HG03442 (cell line): ENCODE measurements around the gene BTBD9.

Experiments
- ATAC-seq: cut with Tn5 transposase; IDR thresholded peaks from one replicate; pipeline ENCODE4 v1.9.1; 2021; ENCODE audit warnings: mild to moderate bottlenecking, moderate library complexity; ENCODE audit not compliant: unreplicated experiment

The BTBD9 gene

DNA sequence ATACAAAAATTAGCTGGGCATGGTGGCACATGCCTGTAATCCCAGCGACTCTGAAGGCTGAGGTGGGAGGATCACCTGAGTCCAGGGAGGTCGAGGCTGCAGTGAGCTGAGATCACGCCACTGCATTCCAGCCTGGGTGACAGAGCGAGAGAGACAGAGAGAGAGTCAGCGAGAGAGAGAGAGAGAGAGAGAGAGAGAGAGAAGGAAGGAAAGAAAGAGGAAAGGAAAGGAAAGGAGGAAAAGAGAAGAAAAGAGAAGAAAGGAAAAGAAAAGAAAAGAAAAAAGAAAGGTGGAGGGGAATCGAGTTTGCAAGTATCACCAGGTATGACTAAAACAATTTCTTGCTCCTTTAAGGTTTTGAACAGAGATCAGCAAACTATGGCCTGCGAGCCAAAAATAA lies 152.3 kb downstream of the BTBD9 start:
- ATAC-seq = no peak

DNA sequence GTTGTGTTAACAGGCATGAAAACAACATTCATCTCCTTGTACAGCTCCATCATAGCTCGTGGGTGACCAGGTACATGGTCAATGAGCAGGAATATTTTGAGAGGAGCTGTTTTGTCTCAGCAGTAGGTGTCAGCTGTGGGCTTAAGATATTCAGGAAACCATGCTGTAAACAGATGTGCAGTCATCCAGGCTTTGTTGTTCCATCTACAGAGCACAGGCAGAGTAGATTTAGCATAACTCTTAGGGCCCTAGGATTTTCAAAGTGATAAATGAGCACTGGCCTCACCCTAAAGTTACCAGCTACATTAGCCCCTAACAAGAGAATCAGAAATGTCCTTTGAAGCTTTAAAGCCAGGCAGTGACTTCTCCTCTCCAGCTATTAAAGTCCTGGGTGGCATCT lies 154.2 kb downstream of the BTBD9 start:
- ATAC-seq = no peak

DNA sequence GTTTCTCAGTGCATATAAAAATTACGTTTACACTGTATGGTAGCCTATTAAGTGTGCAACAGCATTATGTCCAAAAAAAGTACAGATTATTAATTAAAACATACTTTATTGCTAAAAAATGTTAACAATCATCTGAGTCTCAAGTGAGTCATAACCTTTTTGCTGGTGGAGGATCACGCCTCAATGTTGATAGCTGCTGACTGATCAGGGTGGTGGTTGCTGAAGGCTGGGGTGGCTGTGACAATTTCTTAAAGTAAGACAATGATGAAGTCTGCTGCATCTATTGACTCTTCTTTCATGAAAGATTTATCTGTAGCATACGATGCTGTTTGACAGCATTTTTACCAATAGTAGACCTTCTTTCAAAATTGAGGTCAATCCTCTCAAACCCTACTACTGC lies 155.1 kb downstream of the BTBD9 start:
- ATAC-seq = no peak

DNA sequence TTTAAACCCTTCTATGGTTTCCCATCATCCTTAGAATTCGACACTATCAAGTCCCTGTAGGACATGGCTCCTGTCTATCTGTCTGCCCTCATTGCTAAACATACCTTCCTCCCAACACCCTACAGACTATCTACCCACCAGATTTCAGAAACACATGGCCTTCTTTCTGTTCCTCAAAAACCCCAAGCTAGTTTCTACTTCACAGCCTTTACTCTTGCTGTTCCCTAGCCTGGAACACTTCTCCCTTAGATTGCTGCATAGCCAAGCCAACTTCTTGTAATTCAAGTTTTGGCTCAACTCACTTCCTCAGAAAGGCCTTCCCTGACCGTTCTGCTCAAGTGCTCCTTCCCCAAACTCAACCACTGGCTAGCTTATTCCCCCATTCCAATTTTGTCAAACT lies 156.2 kb downstream of the BTBD9 start:
- no peak for ATAC-seq

DNA sequence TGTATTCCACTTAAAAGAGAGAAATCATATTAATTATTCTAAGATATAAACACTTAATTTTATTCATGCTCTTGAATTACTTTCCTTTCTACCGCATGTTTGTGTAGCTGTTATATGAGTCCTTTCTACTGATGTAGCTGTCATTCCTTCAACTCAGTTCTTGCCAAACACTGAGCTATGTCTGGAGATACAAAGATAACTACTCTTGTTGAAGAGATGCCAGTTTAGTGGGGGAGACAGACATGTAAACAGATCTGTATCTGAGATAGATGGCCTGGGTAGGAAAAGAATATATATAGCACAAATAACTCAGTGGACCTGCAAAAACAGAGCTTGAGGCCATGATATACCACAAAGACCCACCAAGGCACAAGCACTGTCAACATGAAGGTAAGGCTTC lies 157.3 kb downstream of the BTBD9 start:
- ATAC-seq = no peak

DNA sequence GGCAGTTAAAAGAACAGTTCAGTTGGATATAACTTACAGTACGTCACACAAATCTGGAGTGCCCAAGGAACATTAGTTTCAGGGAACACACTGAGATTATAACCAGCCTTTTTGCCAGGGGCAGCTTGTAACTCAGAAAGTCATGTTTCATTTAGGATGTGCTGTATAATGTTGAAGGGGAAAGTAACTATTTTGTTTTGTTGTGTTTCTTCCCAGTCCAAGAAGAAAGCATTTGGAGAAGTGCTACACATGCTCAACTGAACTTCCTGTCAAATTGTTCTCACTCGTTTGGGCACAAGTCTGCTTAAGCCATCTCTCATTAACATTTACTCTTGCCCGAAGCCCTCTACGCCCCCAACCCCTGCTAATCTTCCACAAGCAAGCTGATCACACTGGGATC lies 157.9 kb downstream of the BTBD9 start:
- no peak for ATAC-seq

DNA sequence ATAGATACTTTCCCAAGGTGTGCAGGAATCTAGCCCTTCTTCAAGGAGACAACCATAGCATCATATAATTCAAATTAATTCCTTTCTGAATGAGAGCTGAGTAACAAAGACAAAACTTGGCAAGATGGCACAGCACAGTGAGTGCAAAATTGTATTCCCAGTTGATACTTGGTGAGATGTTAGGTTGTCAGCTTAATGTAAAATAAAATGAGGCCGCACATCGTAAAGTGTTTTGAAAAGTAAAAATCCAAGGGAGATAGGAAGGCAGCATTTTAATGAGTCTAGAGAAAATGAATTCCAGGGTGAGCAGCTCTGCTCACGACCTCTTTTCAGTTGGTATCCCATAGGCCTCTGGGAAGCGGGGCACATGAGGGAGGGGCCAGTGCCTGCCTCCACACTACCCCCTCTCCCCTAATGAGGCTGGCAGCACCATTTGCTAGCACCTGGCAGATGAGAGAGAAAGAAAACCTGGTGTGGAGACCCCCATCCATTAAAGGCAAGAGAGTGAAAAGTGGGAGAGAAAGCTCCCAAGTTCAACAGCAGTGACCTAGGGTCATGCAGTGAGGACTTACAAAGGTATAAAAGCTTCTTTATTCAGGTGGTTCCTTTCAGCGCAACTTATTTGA lies 158.4 kb downstream of the BTBD9 start:
- no peak for ATAC-seq

DNA sequence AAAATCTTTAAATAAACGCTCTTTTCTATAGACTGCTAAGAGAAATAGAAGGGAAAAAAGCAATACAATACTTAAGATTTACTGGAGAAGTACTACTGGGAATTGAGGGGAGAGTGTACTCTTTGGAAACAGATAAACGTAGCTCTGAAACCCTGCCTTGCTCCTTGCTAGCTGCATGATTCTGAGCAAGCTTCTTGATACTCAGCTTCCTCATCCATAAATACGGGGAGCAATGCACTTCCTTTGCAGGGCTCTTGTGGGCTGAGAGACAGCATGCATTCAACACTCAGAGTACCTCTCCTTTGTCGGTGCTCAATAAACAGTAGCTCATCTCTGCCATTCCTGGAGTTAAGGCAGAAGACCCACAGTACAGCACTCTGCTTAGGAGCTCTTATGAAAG lies 159.7 kb downstream of the BTBD9 start:
- ATAC-seq = no peak

DNA sequence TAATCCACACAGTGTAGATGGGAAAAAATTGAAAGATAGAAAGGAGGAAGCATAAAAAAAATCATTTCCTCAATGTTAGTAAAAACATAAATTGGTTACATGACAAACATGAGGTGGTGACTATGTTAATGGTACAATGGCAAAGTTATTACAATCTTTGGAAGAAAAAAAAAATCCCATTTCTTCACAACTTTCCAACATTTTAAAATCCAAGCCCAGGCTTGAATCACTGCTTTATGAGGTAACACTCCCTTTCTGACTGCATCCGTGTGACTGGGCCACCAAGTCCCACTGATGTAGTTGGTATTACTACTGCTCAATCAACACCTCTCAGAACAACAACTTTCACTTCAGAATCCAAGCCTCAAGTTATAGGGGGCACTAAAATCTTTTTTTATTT lies 160.4 kb downstream of the BTBD9 start:
- ATAC-seq = no peak

DNA sequence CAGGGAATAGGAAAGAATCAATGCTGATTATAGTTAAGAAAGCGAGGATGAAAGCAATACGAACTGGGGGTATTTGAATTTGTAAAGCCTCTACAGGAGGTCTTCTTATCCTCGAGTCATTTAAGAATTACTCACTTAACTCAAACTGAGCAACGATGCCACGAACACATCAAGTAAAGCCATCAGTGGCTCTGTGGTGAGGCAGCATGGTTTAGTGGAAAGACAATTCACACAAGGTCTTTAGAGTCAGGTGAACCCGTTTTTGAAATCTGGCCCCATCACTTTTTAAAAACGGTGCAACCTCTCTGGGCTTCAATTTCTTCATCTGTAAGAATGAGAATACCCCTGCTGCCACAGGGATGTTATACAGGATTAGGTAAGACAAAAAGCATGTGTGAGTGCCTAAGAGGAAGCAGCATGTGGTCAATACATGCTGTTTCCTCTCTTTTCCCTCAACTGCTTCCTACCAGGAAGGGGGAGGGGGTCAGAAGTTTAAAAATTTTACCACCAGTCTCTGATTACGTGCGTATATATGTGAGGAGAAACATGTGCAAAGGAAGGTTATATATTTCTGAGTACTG lies 162.0 kb downstream of the BTBD9 start:
- no peak for ATAC-seq

DNA sequence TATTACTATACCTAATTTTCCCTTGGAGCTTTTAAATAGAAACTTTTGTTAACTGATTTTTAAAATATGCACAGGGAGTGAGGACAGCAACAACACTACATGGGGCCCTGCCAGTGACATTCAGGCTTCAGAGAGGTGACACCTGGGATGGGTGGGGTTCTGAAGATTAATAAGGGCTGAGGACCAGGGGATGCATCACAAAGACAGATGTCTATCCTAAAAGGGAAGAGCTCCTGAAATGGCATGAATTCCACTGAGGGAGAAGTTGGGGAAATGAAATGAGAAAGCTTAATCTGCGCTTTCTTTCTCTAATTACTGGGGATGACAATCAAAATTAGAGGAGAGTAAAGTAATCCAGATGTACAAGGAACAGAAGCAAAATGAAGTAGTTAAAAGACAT lies 162.8 kb downstream of the BTBD9 start:
- no peak for ATAC-seq

DNA sequence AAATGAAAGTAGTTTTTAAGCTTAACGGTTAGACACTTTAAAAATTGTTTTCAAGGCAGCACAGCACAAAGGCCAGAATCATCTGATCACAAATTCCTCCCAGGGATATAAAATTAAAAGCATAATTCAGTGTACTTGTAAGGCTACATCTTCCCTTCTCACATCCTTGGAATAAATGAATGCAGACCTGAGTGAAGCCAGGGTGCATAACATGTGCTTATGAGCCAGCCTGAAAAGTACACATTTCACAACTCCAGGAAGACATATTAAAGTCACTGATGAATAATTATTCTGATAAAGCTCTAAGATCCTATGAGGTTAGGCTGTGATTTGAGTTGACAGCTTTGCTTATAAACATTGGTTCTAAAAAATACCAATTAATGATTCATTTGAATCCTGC lies 163.6 kb downstream of the BTBD9 start:
- no peak for ATAC-seq

DNA sequence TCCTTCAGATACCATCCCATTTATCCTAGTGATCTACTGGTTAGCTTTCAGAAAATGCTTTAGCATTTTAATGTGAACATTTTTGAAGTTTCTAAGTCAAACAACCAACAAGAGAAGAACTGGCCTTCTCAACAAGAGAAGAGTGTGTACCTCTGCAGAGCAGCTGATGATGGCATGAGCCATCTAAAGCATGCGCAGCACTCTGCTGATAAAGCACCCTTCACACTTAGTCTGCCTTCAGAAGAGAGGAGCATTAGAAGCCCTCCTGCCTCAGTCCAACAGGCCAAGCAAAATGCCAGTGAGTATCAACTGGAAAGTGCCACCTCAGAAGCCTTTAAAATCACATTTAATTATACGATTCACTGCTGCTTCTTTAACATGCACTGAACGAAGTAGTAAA lies 169.2 kb downstream of the BTBD9 start:
- no peak for ATAC-seq

DNA sequence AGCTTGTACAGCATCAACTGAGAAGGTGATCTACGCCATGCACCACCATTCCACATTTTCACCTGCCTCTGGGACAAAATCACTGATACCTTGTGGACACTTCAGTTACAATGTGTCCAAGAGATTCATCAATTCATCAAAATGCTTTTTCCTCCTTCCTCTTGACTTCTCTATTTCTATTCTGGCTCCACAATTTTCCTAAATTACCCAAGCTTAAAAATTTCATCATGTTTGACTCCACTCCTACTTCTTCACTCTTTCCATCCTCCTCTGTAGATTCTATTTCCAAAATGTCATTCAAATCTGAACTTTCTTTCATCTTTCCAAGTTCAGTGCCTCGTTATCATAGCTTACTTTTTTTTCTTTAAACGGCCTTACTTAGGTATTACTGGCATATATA lies 172.2 kb downstream of the BTBD9 start:
- ATAC-seq = no peak

DNA sequence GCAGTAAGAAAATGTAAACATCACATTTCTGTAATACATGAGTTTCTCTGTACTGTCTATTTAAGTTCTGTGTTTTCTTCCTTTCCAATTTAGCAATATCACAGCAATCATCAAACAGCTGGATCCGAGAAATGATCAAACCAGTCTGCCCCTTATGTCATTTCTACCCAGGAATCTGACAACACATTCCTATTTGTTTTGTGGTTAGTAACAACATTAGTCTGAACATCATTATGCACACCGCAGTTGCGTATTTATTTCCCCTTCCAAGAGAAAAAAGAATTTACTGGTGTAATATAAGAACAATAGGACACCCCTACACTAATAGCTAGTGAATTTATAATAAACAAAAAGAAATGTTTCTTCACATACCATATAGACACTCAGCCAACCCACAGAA lies 179.5 kb downstream of the BTBD9 start:
- no peak for ATAC-seq

DNA sequence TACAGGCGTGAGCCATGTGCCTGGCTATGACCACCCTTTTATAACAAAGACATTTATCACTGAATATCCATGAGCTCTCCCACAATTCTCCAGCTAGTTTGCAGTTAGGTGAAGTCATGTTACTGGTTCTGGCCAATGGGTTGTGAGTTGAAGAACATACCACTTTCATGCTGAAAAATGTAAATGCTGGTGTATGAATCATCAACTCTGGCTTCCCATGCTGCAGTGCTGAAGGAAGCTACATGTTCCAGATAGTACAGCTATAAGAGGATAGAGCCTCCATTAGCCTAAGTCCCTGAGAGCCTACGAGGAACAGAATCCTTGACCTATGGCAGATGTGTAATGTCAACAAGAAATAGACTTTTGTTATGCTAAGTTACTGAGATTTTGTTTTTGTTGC lies 180.4 kb downstream of the BTBD9 start:
- no peak for ATAC-seq

DNA sequence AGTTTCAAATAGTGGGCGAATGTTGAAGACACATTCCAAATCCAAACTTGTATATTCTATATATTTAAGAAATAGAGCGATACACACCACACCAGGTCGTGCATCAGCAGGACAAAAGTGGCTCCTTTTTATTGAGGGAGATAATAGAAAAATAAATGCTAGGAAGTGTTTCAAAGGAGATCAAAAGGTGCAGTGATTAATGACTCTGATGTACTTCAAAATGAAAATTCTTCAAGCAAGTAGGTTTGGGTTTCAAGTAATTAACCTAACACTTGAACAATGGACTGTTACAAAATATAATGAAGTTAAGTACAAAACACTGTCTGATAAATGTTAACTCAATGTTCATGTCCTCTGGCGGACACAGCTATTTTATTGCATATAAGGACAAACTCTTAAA lies 185.9 kb downstream of the BTBD9 start:
- ATAC-seq = no peak

DNA sequence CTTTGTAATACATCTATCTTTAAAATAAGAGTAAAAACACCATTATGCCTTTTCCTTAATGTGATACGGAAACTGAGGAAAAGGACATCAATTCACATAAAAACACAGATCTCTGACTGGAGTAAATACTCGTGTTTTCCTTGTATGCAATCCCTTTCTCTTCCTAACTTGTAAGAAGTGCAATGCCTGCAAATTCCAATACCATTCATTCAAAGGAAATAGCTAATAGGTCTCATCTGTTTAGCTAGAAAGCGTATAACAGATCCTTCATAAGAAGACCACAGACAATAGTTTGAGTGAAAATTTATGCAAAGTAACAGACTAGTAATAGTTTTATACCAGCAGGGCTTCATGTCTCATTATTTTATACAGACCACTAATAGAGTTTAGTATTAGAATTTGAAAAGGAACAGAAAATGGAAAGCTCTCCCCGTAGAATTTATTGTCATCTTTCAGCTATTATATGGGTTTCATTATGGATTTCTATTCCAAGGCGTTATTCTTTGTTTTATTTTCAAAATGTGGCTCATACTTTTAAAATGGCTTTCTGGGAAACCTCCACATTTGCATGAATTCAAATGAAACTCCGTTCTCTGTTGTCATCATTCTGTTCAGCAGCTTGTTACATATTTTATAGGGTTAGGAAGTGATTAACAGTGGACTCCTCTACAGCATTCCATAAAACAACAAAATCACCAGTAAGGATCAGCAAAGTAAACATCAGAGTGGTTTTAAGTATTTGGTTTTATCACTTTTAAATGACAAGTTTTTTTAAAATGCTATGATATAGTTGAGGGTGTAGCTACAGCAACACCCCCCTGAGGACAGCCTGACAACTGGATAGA lies 186.7 kb downstream of the BTBD9 start:
- ATAC-seq = no peak

DNA sequence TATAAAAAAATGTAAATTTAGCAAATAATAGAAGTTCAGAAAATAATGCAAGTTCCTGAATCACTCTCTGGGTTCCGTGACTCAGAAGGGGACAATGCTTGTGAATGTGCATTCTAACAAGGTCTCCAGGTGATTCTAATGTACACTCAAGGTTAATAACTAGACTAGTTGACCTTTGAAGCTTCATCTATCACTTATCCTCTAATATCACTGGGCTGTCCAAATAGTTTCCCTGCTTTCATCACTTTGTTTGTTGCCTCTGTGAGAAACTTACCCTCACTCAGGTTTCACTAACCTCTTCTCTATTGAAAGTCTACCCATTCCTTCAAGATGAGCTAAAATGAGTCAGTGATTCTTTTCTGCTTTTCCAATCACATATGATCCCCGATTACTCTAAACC lies 189.0 kb downstream of the BTBD9 start:
- no peak for ATAC-seq

DNA sequence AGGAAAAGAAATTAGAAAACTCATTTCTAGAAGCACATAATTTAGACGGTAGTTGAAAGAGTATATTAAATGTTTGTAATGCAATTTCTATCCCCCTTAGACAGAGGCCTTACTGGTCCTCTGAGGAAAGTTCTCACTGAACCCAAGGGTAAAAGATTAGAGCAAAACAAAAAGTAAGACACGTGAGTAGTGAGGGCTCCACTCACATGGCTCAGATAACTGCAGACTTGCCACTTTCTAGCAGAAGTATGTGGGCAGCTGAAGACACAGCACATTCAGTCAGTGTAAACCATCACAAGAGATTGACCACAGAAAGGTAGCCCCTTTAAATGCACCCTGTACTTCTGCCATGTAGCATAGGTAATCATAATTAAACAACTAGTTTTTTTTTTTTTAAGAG lies 193.8 kb downstream of the BTBD9 start:
- no peak for ATAC-seq

DNA sequence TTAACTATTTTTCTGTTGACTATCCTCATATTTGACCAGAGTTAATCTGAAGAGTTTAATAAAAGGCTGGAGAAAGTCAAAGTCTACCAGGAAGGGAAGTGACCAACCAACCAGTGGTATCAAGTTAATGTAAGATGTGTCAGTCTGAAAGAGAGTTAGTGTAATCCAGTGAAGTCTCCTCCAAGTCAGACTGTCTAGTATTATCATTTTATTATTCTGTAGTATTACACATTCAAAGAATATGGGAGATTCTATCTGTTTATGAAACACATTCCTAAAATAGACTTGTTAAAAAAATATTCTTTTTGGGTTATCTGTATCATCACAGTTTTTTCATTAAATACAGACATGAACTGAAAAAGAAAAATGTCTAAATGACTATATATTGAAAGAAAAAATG lies 194.4 kb downstream of the BTBD9 start:
- ATAC-seq = no peak

DNA sequence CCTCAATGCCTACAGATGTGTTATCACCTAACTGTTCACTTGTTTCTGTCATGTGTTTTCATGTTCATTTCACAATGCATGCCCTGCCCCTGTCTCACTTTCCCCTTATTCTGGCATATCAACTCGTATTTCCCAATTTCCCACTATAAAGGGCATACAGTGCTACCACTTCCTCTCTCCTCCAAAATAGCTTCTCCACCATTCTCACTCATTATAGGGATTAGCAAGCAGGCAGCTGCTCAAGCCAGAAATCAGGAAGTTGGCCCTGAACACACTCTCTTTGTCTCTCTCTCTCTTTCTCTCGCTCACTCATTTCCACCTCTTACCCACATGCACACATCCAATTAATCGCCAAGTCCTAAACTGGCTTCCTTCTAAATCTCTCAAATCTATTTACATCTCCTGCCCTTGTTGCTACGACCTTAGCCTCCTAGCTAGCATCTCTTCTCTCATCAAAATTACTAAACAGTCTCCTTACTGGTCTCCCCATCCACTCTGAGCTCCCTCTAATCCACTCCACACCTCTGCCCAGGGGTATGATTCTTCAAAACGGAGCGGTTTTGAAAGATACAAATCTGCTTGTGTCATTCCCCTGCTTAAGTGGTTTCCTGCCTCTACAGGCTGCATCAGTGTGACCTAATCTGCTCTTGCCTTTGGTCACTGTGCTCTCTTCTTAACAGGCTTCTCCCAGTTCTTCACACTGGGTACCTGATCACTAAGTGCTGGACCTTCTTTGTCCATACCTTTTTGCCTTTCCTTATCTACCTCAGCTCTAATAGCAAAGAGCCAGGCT lies 196.2 kb downstream of the BTBD9 start:
- ATAC-seq = no peak
